Measurements from ENCODE around the gene TWF2. TPM values are rescaled to one million over a fixed set of nuclear protein-coding genes. Genes with fewer than 3 reads are reported as not detected.

The TWF2 gene
- polyA plus RNA-seq, 2 donors: 22.0 to 40.3 TPM

GRCh38 chr3:52198643-52199608 lies 40.0 kb downstream of the TWF2 start:
- peak overlapping the region; percentile 79 to 89 for H3K27ac ChIP-seq (ENCODE audit: low read depth in 2 of 2, low read length in 1 of 2)
- peaks cover 5 to 8% of the 10 kb centered on the region in 2 donors for H3K36me3 ChIP-seq (ENCODE audit: control insufficient read depth in 2 of 2, insufficient read depth in 2 of 2, low read length in 1 of 2)
- 43 to 47% methylated on average over 14 of the region's 14 CpGs for WGBS, 2 donors
- H3K27me3 ChIP-seq (ENCODE audit: control insufficient read depth in 1 of 2, insufficient read depth in 2 of 2, low read length in 2 of 2): no peaks in the 10 kb centered on the region
- H3K9me3 ChIP-seq (ENCODE audit: control insufficient read depth in 2 of 2, insufficient read depth in 1 of 2, low read depth in 1 of 2, low read length in 1 of 2): no peaks in the 10 kb centered on the region
- peak overlapping the region; percentile 72 to 90 for H3K4me3 ChIP-seq (ENCODE audit: low read depth in 1 of 2, low read length in 2 of 2)
- H3K4me1 ChIP-seq (ENCODE audit: control insufficient read depth in 2 of 2, insufficient read depth in 2 of 2, low read length in 1 of 2): peaks cover 2 to 16% of the 10 kb centered on the region in 2 donors

- H3K4me1 ChIP-seq (ENCODE audit: control insufficient read depth in 2 of 2, insufficient read depth in 2 of 2, low read length in 1 of 2): peaks cover 5 to 16% of the 10 kb centered on the region in 2 donors
- peak within 1 kb of the TSS; percentile 72 to 90 for H3K4me3 ChIP-seq (ENCODE audit: low read depth in 1 of 2, low read length in 2 of 2)
- peak within 1 kb of the TSS; percentile 79 to 89 for H3K27ac ChIP-seq (ENCODE audit: low read depth in 2 of 2, low read length in 1 of 2)
- WGBS, 2 donors: 1% methylated on average over 63 to 71 of the region's 71 CpGs
- H3K36me3 ChIP-seq (ENCODE audit: control insufficient read depth in 2 of 2, insufficient read depth in 2 of 2, low read length in 1 of 2): peaks cover 5 to 7% of the 10 kb centered on the region in 2 donors
- H3K27me3 ChIP-seq (ENCODE audit: control insufficient read depth in 1 of 2, insufficient read depth in 2 of 2, low read length in 2 of 2): no peaks in the 10 kb centered on the region
- no peaks in the 10 kb centered on the region for H3K9me3 ChIP-seq (ENCODE audit: control insufficient read depth in 2 of 2, insufficient read depth in 1 of 2, low read depth in 1 of 2, low read length in 1 of 2)
Observed at GRCh38 chr3:52197842-52198625, 40.9 kb downstream of the TWF2 start, which contains the start of gene ALAS1. ALAS1 (plus strand) TSS chr3:52198160; CDS start chr3:52199242, 1,082 bp downstream.

- 41 to 45% methylated on average over 10 of the region's 10 CpGs for WGBS, 2 donors
- Histone ChIP-seq H3K27me3 (ENCODE audit: control insufficient read depth in 1 of 2, insufficient read depth in 2 of 2, low read length in 2 of 2) (no peaks in the 10 kb centered on the region), H3K4me3 (ENCODE audit: low read depth in 1 of 2, low read length in 2 of 2) (peak overlapping the region; percentile 72 to 90)
Observed at GRCh38 chr3:52197499-52197841, 41.5 kb downstream of the TWF2 start.

GRCh38 chr3:52196977-52197376 lies 42.0 kb downstream of the TWF2 start:
- WGBS, 2 donors: 45 to 58% methylated on average over 3 of the region's 3 CpGs
- Histone ChIP-seq H3K4me1 (ENCODE audit: control insufficient read depth in 2 of 2, insufficient read depth in 2 of 2, low read length in 1 of 2) (peaks cover 7 to 15% of the 10 kb centered on the region in 2 donors), H3K27ac (ENCODE audit: low read depth in 2 of 2, low read length in 1 of 2) (peak overlapping the region in 1 of 2 donors; percentile 67), H3K27me3 (ENCODE audit: control insufficient read depth in 1 of 2, insufficient read depth in 2 of 2, low read length in 2 of 2) (no peaks in the 10 kb centered on the region), H3K36me3 (ENCODE audit: control insufficient read depth in 2 of 2, insufficient read depth in 2 of 2, low read length in 1 of 2) (peaks cover 0 to 2% of the 10 kb centered on the region in 2 donors), H3K9me3 (ENCODE audit: control insufficient read depth in 2 of 2, insufficient read depth in 1 of 2, low read depth in 1 of 2, low read length in 1 of 2) (no peaks in the 10 kb centered on the region), H3K4me3 (ENCODE audit: low read depth in 1 of 2, low read length in 2 of 2) (no peak overlapping the region)

More at GRCh38 chr3:52197499-52197841, 41.5 kb downstream of the TWF2 start:
- no peaks in the 10 kb centered on the region for H3K9me3 ChIP-seq (ENCODE audit: control insufficient read depth in 2 of 2, insufficient read depth in 1 of 2, low read depth in 1 of 2, low read length in 1 of 2)
- H3K4me1 ChIP-seq (ENCODE audit: control insufficient read depth in 2 of 2, insufficient read depth in 2 of 2, low read length in 1 of 2): peaks cover 7 to 16% of the 10 kb centered on the region in 2 donors
- H3K27ac ChIP-seq (ENCODE audit: low read depth in 2 of 2, low read length in 1 of 2): peak overlapping the region; percentile 49 to 67
- peaks cover 3 to 4% of the 10 kb centered on the region in 2 donors for H3K36me3 ChIP-seq (ENCODE audit: control insufficient read depth in 2 of 2, insufficient read depth in 2 of 2, low read length in 1 of 2)

GRCh38 chr3:52195823-52196331 lies 43.1 kb downstream of the TWF2 start:
- H3K27me3 ChIP-seq (ENCODE audit: control insufficient read depth in 1 of 2, insufficient read depth in 2 of 2, low read length in 2 of 2): no peaks in the 10 kb centered on the region
- H3K9me3 ChIP-seq (ENCODE audit: control insufficient read depth in 2 of 2, insufficient read depth in 1 of 2, low read depth in 1 of 2, low read length in 1 of 2): no peaks in the 10 kb centered on the region
- peaks cover 0 to 2% of the 10 kb centered on the region in 2 donors for H3K36me3 ChIP-seq (ENCODE audit: control insufficient read depth in 2 of 2, insufficient read depth in 2 of 2, low read length in 1 of 2)
- H3K4me3 ChIP-seq (ENCODE audit: low read depth in 1 of 2, low read length in 2 of 2): no peak overlapping the region
- peaks cover 7 to 15% of the 10 kb centered on the region in 2 donors for H3K4me1 ChIP-seq (ENCODE audit: control insufficient read depth in 2 of 2, insufficient read depth in 2 of 2, low read length in 1 of 2)
- peak overlapping the region in 1 of 2 donors; percentile 60 for H3K27ac ChIP-seq (ENCODE audit: low read depth in 2 of 2, low read length in 1 of 2)
- WGBS, 2 donors: 66 to 69% methylated on average over 10 of the region's 10 CpGs

GRCh38 chr3:52195291-52195597 lies 43.7 kb downstream of the TWF2 start:
- Histone ChIP-seq H3K36me3 (ENCODE audit: control insufficient read depth in 2 of 2, insufficient read depth in 2 of 2, low read length in 1 of 2) (peaks cover 0 to 2% of the 10 kb centered on the region in 2 donors), H3K4me1 (ENCODE audit: control insufficient read depth in 2 of 2, insufficient read depth in 2 of 2, low read length in 1 of 2) (peaks cover 7 to 13% of the 10 kb centered on the region in 2 donors), H3K27me3 (ENCODE audit: control insufficient read depth in 1 of 2, insufficient read depth in 2 of 2, low read length in 2 of 2) (no peaks in the 10 kb centered on the region), H3K27ac (ENCODE audit: low read depth in 2 of 2, low read length in 1 of 2) (no peak overlapping the region), H3K4me3 (ENCODE audit: low read depth in 1 of 2, low read length in 2 of 2) (no peak overlapping the region), H3K9me3 (ENCODE audit: control insufficient read depth in 2 of 2, insufficient read depth in 1 of 2, low read depth in 1 of 2, low read length in 1 of 2) (no peaks in the 10 kb centered on the region)
- 91 to 93% methylated on average over 3 of the region's 3 CpGs for WGBS, 2 donors

GRCh38 chr3:52194485-52195290 lies 44.3 kb downstream of the TWF2 start:
- 77 to 84% methylated on average over 14 of the region's 14 CpGs for WGBS, 2 donors
- Histone ChIP-seq H3K36me3 (ENCODE audit: control insufficient read depth in 2 of 2, insufficient read depth in 2 of 2, low read length in 1 of 2) (peaks cover 0 to 2% of the 10 kb centered on the region in 2 donors), H3K27ac (ENCODE audit: low read depth in 2 of 2, low read length in 1 of 2) (no peak overlapping the region), H3K4me3 (ENCODE audit: low read depth in 1 of 2, low read length in 2 of 2) (no peak overlapping the region), H3K27me3 (ENCODE audit: control insufficient read depth in 1 of 2, insufficient read depth in 2 of 2, low read length in 2 of 2) (no peaks in the 10 kb centered on the region), H3K4me1 (ENCODE audit: control insufficient read depth in 2 of 2, insufficient read depth in 2 of 2, low read length in 1 of 2) (peaks cover 7 to 13% of the 10 kb centered on the region in 2 donors), H3K9me3 (ENCODE audit: control insufficient read depth in 2 of 2, insufficient read depth in 1 of 2, low read depth in 1 of 2, low read length in 1 of 2) (no peaks in the 10 kb centered on the region)

GRCh38 chr3:52193065-52193464 lies 45.9 kb downstream of the TWF2 start:
- Histone ChIP-seq H3K36me3 (ENCODE audit: control insufficient read depth in 2 of 2, insufficient read depth in 2 of 2, low read length in 1 of 2) (no peaks in the 10 kb centered on the region), H3K9me3 (ENCODE audit: control insufficient read depth in 2 of 2, insufficient read depth in 1 of 2, low read depth in 1 of 2, low read length in 1 of 2) (no peaks in the 10 kb centered on the region), H3K4me1 (ENCODE audit: control insufficient read depth in 2 of 2, insufficient read depth in 2 of 2, low read length in 1 of 2) (peaks cover 7 to 9% of the 10 kb centered on the region in 2 donors), H3K27ac (ENCODE audit: low read depth in 2 of 2, low read length in 1 of 2) (no peak overlapping the region), H3K27me3 (ENCODE audit: control insufficient read depth in 1 of 2, insufficient read depth in 2 of 2, low read length in 2 of 2) (no peaks in the 10 kb centered on the region), H3K4me3 (ENCODE audit: low read depth in 1 of 2, low read length in 2 of 2) (no peak overlapping the region)
- 61 to 68% methylated on average over 18 of the region's 18 CpGs for WGBS, 2 donors

GRCh38 chr3:52191663-52192062 lies 47.3 kb downstream of the TWF2 start:
- no peak overlapping the region for H3K27ac ChIP-seq (ENCODE audit: low read depth in 2 of 2, low read length in 1 of 2)

More at GRCh38 chr3:52191663-52192062, 47.3 kb downstream of the TWF2 start:
- H3K4me3 ChIP-seq (ENCODE audit: low read depth in 1 of 2, low read length in 2 of 2): no peak overlapping the region
- 87 to 93% methylated on average over 4 of the region's 4 CpGs for WGBS, 2 donors
- no peaks in the 10 kb centered on the region for H3K9me3 ChIP-seq (ENCODE audit: control insufficient read depth in 2 of 2, insufficient read depth in 1 of 2, low read depth in 1 of 2, low read length in 1 of 2)
- H3K27me3 ChIP-seq (ENCODE audit: control insufficient read depth in 1 of 2, insufficient read depth in 2 of 2, low read length in 2 of 2): no peaks in the 10 kb centered on the region
- no peaks in the 10 kb centered on the region for H3K36me3 ChIP-seq (ENCODE audit: control insufficient read depth in 2 of 2, insufficient read depth in 2 of 2, low read length in 1 of 2)
- H3K4me1 ChIP-seq (ENCODE audit: control insufficient read depth in 2 of 2, insufficient read depth in 2 of 2, low read length in 1 of 2): peaks cover 0 to 7% of the 10 kb centered on the region in 2 donors
